NCI-H128 (cell line): Measurements from ENCODE around the gene USP2.

Experiments used
- DNase-seq: peaks from one replicate; lab custom pipeline; 2025; ENCODE audit not compliant: unreplicated experiment; lab: John Stamatoyannopoulos, UW

The USP2 gene

DNA sequence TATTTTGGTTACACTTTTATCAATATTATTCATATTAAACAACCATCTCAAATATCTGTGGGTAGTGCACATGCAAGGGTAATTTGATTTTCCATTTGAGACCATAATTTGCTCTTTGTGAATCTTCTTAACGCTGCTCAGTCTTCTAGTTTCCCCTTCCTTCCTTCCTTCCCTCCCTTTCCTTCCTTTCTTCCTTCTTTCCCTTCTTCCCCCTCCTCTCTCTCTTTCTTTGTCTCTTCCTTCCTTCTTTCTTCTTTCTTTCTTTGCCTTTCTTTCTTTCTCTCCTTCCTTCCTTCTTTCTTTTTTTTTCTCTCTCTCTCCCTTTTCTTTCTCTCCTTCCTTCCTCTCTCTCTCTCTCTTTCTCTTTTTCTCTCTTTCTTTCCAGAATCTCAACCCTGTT is 51.3 kb downstream of the USP2 start:
- DNase-seq: no peak

DNA sequence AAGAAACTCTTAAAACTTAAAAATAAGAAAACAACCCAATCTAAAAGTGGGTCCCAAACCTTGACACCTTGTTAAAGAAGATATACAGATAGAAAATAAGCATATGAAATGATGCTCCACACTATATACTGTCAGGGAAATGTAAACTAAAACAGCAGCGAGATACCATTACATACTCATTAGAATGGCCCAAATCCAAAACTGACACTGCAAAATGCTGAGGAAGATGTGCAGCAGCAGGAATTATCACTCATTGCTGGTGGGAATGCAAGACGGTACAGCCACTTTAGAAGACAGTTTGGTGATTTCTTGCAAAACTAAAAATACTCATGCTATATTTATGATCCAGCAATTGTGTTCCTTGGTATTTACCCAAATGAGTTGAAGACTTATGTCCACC is 52.2 kb downstream of the USP2 start:
- no peak for DNase-seq

DNA sequence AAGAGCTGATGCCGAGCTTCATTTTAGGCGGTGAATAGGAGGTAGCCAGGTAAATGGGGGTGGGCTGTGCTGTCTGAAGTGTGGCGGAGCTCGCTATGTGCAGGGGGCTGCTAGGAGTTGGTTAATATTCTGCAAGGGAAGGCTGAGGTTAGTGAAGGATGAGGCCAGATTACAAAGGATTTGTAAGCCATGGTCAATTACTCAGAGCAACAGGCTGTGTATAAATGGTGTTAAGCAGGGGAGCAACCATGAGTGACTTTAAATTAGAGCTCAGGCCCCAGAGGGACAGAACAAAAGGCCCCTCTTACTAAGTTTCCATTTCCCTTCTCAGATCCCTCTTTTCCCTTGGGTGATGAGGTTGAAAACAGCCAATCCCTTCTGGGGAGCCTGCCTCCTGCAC is 57.3 kb downstream of the USP2 start:
- DNase-seq: no peak

DNA sequence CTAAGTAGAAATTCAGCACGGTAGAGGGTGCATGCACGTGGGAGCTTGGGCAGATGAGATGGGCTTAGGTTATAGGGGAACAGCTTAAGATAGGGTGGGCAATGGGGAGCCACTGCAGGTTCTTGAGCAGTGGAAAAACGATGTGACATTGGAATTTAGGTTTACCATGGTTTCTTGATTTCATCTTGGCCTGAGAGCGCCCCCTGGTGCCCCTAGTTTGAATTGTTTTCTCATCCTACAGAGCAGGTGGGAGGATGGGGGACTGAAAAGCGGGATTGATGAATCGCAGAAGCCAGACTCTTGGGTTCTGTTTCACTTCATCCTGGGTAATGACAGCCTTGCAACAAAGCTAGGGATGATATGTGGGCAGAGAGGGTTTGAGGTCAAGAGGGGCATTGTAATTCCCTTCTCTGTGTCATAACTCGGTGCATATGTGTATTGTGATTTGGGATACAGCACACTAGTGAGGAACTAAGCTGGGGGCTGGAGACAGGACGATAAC is 57.9 kb downstream of the USP2 start:
- DNase-seq: no peak

- no peak for DNase-seq
Measured at GRCh38 chr11:119322921-119323531, 58.5 kb downstream of the USP2 start.

GRCh38 chr11:119322360-119322739 is 59.1 kb downstream of the USP2 start:
- no peak for DNase-seq

DNA sequence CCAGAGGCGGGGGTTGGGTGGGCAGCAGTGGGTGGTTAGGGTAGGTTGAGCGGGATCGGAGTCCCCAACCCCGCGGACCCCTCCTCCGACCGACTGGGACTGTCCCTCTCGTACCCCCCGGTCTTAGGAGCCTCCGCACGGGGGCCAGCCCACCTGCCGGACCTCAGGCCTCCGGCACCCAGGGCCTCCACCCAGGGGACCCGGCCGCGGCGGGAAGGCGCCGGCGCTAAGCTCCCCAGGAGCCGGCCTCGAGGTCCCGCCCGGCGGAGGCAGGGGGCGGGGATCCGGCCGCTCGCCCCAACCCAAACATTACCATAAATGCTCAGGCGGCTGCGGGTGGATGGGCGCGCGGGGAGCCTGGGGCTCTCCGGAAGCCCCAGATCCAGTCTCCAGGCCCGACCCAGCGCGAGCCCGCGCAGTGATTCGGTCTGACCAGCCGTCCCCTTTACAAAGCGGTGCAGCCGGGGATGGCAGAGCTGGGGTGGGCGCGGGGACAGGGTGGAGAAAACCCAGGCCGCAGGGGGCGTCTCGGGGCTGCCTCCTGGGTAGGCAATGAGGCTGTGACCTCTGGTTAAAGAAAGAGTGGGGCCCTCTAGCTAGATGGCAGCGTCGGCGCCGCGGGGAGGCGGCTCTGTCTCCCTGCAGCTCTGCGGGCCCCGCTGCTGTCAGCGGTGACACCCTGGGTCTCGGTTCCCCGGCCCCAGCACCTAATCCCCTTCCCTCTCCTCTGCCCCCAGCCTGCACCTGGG is 60.5 kb downstream of the USP2 start:
- no peak for DNase-seq

DNA sequence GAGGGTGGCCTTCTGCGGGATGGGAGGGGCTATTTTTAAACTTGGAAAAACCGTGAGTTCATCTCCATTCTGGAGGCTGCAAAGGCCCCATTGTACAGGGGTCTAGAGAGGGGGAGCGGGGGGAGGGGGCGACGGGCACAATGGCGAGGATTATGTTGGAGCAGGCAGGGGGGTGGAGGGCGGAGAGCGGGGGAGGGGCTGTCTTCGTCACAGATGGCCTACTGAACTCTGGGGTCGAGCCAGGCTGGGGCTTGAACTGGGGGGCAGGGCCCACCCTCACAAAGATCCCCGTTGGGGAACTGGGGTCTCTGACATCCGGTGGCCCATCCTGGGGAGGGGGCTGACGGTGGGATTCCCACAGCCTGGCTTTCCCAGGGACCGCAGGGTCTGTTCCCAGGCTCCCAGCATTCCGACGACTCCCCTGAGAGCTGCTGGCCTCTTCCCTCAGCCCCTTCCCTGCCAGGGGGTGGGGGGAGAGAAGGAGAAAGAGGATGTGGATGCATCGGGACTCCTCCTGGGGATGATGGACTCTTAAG is 61.2 kb downstream of the USP2 start:
- no peak for DNase-seq

DNA sequence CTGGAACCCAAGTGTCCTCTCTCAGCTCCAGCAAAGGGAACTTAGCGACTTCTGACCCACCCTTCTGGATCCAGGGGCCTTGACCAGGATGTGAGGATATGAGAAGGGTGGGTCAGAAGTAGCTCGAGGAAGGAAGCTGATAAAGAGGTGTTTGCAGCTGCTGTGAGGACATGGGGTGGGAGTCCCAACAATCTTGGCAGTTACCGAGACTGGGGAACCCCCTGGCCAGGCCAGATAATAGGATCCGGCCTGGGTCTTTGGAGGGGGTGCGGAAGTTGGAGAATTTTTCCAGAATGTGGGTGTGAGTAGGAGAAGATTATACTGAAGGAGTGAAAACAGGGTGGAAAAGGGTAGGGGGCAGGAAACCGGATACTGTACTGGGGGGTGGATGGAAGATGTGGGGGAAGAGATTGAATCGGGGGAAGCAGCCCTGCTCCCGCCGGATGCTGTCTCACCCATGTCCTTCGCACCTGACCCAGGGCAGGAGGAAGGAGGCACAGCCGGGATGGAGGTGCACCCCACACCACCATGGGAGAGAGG is 61.7 kb downstream of the USP2 start:
- DNase-seq: no peak

- DNase-seq: no peak
Measured at GRCh38 chr11:119319136-119319699, 62.3 kb downstream of the USP2 start.

- no peak for DNase-seq
Measured at GRCh38 chr11:119318240-119319135, 63.0 kb downstream of the USP2 start.

DNA sequence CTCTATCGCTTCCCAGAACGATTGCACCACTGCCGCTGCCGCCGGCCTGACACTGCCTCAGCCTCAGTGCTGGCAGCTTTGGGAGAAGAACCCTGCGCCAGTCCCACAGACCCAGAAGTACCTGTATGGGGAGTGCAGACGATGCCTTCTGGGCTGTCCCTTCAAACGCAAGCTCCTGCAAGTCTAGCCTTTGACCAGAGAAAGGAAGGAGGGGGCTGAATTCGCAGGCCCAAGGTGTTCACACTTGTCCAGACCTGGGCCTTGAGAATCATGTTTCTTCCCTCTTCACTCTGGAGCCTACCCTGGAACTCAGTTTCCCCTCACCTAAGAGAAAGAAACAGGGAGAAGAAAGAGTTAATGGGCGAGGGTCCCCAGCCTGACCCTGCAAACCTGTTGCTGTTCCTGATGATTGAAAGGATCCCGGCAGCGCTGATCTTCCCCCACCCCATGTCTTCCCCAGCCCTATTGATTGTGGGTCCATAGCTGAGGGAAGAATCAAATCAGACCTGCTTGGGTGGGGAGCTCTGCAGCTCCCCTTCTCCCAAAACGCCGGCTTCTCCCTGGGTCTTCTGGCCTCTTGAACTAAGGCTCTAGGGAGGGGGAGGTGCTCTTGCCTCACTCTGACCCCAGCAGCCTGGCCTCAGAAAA is 63.8 kb downstream of the USP2 start:
- DNase-seq: no peak

DNA sequence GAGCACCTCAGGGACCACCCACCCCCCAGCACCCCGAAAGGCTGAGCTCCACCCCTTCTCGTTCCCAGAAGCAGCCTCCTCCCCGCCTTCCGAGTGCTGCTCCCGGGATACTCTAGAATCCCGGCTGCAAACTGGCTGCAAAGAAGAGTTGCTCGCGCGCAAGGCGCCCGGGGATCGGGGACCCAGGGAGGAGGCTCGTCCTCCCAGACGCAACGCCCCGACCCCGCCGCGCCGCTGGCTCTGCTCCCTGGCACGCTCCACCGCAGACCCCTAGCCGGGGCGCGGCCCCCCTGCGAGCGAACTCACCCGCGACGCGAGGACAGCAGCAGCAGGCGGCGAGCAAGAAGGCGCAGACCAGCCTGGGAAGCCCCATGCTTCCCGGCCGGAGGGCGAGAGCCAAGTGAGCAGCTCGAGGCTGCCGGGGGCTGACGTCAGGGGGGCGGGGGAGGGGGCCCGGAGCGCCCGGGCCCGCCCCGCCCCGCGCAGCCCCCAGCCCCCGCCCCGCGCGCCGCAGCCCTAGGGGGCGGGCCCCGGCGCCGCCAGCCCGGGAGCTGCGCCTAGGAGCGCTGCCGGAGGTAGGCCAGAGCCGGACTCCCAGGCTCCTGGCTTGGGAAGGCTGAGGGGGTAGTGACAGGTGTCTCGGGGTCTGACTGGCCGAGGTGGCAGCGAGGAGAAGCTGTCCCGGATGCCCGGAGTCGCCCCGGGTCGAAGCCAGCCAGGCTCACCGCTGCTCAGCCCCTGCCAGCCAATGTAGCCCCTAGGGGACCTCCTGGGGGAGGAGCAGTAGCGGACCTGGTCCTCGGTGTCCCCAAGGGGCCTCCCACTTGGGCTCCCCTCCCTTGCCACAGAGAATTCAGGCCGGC is 64.5 kb downstream of the USP2 start, which contains the start of gene MCAM:
Gene MCAM (minus strand): TSS at position 402 of the 863 bp plus-strand sequence. CDS start 29 bp downstream, at position 373.
- DNase-seq: no peak

GRCh38 chr11:119316016-119316728 is 65.3 kb downstream of the USP2 start:
- DNase-seq: peak; percentile 29

DNA sequence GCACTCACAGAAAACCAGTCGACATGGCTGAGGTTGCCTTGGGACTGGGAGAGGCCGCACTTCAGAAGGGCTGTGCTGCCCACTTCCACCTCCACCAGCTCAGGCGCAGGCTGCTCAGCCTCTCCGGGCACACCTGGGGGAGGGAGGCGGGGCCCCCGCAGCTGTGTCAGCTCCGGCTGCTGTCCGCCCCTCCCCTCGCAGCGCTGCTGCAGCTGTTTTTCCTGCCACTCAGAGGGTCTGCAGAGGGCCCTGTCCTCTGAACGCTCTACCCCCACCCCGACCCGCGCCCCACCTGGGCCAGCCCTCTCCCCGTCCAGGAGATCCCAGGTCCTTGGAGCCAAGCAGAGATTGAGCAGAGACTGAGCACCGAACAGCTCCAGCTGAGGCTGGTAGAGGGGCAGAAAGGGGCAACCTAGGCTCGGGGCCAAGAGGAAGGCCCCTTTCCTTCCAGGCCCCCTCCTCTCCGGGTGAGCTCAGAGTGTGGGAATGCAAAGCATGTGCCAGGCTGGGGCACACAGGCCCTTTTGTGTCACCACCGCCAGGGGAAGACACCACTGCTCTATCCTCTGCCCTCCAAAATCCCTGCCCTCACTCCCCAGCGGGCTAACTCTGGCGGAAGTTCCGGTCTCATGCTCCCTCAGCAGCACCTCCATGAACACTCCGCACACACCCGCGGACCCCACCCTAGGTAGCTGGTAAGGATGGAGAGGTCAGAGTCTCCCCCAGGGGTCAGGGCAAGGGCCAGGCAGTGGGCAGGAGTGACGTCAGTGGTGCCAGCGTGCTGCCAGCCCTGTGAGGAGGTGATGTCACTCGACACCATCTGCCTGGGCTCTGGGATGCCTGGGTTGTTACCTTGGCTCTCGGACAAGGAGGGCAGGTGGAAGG is 66.1 kb downstream of the USP2 start:
- DNase-seq: no peak

DNA sequence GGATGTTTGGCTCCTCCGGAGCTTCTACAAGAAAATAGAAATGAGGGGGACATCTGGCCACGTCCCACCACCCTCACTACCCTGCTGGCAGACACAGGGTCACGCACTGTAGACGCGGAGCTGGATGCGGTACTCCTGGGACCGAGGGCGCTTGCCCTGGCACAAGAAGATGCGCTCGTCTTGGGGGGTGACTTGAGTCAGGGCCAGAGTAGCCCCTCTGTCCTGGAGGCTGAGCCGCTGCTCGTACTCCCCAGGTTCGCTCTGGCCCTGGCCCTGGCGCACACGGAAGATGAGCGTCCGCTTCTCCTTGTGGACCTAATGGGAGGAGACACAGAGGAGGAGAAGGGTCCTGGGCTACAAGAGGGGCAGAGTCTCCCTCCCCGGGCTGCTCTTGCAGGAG is 66.8 kb downstream of the USP2 start:
- no peak for DNase-seq

DNA sequence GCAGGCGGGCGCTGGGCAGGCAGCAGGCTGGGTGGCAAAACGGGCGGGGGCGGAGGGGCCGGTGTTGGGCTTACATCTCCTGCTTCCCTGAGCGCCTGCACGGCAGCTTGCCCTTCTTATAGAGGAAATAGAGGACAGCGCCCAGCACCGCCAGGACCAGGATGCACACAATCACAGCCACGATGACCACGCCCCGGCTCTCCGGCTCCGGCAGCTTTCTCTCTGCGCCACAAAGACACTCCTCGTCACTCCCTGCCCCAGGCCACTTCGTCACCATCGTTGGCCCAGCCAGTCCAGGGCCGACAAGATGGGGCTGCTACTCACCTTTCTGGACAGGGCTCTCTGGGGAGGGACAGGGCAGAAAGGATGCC is 70.8 kb downstream of the USP2 start:
- DNase-seq: no peak
